ENCODE results near the gene ISL2. TPM values are rescaled to one million over a fixed set of nuclear protein-coding genes. Genes with fewer than 3 reads are reported as not detected.

Gene ISL2
- total RNA-seq, 1 experiment from 2014 or later: not detected

DNA sequence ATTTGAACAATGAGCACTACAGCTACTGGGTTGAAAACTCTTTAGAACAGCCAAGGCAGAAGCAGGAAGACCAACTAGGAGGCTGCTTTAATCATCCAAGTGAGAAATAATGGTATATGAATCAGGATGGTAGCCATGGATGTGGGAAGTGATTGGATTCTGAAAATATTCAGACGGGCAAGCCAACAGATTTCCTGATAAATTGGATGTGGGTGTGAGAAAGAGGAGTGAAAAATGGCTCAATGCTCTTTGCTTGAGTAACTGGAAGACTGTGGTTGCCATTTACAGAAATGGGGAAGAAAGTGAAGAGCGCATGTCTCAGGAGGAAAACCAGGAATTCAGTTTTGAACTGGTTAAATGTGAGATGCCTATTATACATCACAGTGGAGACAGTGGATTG is 50.4 kb downstream of the ISL2 start:
- in situ Hi-C loops (cut with HindIII; ENCODE audit: low pct_unique_long_range_greater_than_20kb, low sequenced_read_pairs): no loop called here
- no peak for DNase-seq (ENCODE audit: low read depth, low spot score)

DNA sequence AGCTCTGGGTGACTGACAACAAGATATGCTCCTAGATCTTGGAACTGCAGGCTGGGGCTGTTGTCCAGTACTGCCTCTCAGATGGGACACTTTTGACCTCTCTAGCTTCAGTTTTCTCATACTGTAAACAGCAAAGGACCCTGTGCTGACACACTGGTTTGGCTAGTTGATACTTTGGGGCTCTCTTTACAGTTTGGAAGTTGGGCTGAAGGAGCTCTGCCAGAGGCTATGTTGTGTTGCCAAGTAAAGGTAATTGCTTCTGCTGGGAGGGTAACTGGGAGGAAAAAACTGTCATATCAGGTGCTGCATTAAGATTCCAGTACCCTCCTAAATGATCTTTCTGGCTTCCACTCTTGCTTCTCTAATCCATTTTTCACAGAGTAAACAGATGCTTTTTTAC is 54.0 kb downstream of the ISL2 start:
- in situ Hi-C loops (cut with HindIII; ENCODE audit: low pct_unique_long_range_greater_than_20kb, low sequenced_read_pairs): no loop called here
- no peak for DNase-seq (ENCODE audit: low read depth, low spot score)

DNA sequence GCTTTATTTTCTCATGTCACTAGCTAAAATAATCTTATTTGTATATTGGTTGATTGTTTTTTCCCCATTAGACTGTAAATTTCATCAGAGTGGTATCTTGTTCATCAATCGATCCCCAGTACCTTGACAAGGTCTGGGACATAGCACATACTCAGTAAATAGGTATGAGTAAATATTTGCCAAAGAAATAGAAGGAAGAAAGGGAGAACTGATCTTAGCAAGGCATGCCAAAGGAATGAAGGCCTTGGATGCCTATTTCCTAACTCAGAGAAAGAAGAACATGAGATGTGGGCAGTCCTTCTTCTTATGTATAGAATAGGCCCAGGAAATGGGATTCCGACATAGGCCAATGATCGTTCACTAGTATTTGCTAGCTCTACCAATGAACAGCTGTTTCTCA is 54.7 kb downstream of the ISL2 start:
- no peak for DNase-seq (ENCODE audit: low read depth, low spot score)
- in situ Hi-C loops (cut with HindIII; ENCODE audit: low pct_unique_long_range_greater_than_20kb, low sequenced_read_pairs): no loop called here

DNA sequence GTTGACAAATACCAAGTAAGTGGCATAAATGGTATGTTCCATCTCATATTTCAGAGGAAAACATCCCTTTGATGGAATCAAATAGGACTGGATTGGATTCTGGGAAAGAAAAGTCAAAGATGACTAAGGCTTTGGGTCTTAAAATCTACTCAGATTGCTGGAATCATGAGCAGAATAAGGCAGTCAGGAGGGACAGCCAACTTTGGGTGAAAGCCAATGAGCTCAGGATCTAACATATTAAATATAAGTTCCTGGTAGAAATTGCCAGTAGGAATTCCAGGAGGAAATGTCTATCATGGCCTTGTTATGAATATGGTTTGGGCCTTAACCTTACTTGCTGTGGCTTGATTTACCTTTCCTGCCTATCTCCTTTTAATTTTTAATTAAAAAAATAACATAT is 55.3 kb downstream of the ISL2 start:
- DNase-seq (ENCODE audit: low read depth, low spot score): no peak
- in situ Hi-C loops (cut with HindIII; ENCODE audit: low pct_unique_long_range_greater_than_20kb, low sequenced_read_pairs): no loop called here

Other genes with a start within 250 kb of the ISL2 start
- 157 and 159 TPM in 2 replicates for gene ETFA, start 25.3 kb upstream of the ISL2 start, total RNA-seq (2014; rRNA removed; shearing (Covaris generic))